Activated T-helper 2 cell treated with anti-CD3 and anti-CD28 coated beads, Interferon-gamma antibody, Interleukin-2, Interleukin-4, amounts not matched to agents 10 μg/mL and 5 μg/mL and 100 μg/mL, durations not matched to agents 14 hours and 24 hours and 36 hours (primary cell): Measurements from ENCODE around the gene BBS9. TPM values are rescaled to one million over a fixed set of nuclear protein-coding genes. Genes with fewer than 3 reads are reported as not detected.
A peak's percentile ranks its signal among the peaks of the same experiment; 100 is the strongest.
"Not testable (repeated sequence)": the region's sequence is repeated elsewhere in the genome, so short reads cannot be mapped to it uniquely, and the experiment has no call there.

Experiments used
- DNase-seq: peaks from one replicate; pipeline ENCODE4 v3.0.0; 2021; ENCODE audit warnings: low spot score
- H3K27ac Mint-ChIP-seq: one replicate; pipeline ENCODE4 v1.8.0; 2021; ENCODE audit warnings: mixed read lengths
- H3K27me3 Mint-ChIP-seq: one replicate; pipeline ENCODE4 v1.8.0; 2021; ENCODE audit warnings: low read depth, mixed read lengths
- H3K36me3 Mint-ChIP-seq: one replicate; pipeline ENCODE4 v1.8.0; 2021; ENCODE audit warnings: low read depth, mixed read lengths
- H3K4me1 Mint-ChIP-seq: one replicate; pipeline ENCODE4 v1.8.0; 2021; ENCODE audit warnings: low read depth, mixed read lengths
- H3K4me3 Mint-ChIP-seq: one replicate; pipeline ENCODE4 v1.8.0; 2021; ENCODE audit warnings: low read depth, mild to moderate bottlenecking, moderate library complexity, mixed read lengths
- H3K9me3 Mint-ChIP-seq: one replicate; pipeline ENCODE4 v1.8.0; 2021; ENCODE audit warnings: mixed read lengths
- intact Hi-C: fragments of 100-400 bp; cut with micrococcal nuclease; formaldehyde crosslinking; loops from one replicate; pipeline ENCODE4 v1.15.1; 2023
- total RNA-seq: library from RNA; stranded (reverse); gene quantifications from 2 replicates; pipeline ENCODE4 v1.2.3, GENCODE V29; 2022

The BBS9 gene
- 4.8 and 6.8 TPM in 2 replicates for total RNA-seq

GRCh38 chr7:33128990-33129805, at the start of gene BBS9:
TSS of gene BBS9 (plus strand) at chr7:33129564. CDS start at chr7:33146253, 16,689 bp downstream.
- H3K36me3 Mint-ChIP-seq, result no peaks in the 10 kb centered on the region
- peak; percentile 89 for DNase-seq
- peaks cover 19% of the 10 kb centered on the region for H3K4me1 Mint-ChIP-seq
- H3K9me3 Mint-ChIP-seq, result no peaks in the 10 kb centered on the region
- peak within 1 kb of the TSS; percentile 83 for H3K27ac Mint-ChIP-seq
- peak within 1 kb of the TSS; percentile 96 for H3K4me3 Mint-ChIP-seq
- no peaks in the 10 kb centered on the region for H3K27me3 Mint-ChIP-seq
- intact Hi-C loops, result loop anchor here (1.0 to 2.0 kb wide), 4 partner anchors 20 to 634 kb away; partner anchors contain the start of genes AVL9 and RP9

DNA sequence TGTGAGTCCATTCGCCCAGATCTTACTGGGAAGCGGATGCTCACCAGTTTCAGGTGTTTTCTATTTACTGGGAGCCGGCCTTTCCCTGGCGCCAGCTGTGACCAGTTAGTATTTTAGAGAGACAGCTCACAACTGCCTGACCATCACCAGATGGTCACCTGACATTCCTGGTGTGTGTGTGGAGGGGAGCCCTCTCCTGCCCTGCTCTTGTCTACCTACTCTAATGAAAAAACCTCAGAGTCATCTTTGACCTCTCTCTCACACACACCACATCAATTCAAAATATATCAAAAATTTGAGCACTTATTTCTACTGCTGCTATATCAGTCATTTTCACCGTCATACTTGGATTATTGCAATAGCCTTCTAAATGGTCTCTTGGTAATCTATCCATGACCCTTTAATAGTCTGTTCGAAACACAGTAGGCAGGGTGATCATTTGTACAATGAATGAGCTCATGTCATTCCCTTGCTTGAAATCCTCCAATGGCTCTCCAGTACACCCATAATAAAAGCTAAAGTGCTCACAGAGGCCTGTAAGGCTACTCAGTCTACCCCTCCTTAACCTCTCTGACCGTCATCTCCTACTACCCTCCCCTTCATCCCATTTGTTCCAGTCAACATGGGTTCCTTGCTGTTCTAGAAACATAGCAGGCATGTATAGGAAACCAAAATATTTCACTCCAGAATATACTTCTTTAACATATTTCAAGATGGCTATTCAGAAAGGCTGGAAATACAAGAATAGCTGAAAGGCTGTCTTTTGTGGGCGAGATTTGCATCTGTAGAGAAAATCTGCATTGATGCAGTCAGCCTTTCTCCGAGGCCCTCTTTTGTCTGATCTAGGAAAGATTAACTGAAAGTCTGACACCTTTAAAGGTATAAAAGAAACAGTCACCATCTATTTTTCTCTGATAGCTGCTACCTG, 49.3 kb upstream of the BBS9 start:
- Mint-ChIP-seq H3K4me1 (peaks cover 7% of the 10 kb centered on the region), H3K27ac (no peak overlapping the region), H3K27me3 (peaks cover 34% of the 10 kb centered on the region), H3K9me3 (no peaks in the 10 kb centered on the region), H3K36me3 (no peaks in the 10 kb centered on the region), H3K4me3 (no peak overlapping the region)
- DNase-seq, result no peak
- intact Hi-C loops, result no loop called here

DNA sequence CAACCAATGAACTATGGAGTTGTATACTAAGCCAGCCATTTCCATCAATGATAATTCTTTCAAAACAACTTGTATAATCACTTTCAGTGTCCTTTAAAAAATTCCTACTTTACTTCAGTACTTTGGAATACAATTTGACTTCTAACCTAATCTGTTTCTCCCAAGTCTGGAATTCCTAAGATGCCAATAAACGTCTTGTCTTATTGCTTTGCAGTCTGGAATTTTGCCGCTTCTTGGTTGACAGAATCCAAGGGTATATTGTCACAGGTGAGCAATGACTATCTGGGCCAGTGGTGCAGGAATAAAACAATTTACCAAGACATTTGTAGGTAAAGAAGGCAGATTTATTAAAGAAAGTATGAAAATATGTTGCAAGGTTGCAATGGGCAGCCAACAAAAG, 42.0 kb upstream of the BBS9 start:
- Mint-ChIP-seq H3K4me3 (no peak overlapping the region), H3K27ac (no peak overlapping the region), H3K4me1 (no peaks in the 10 kb centered on the region), H3K27me3 (peaks cover 6% of the 10 kb centered on the region), H3K9me3 (no peaks in the 10 kb centered on the region), H3K36me3 (peaks cover under 1% of the 10 kb centered on the region)
- intact Hi-C loops, result no loop called here
- no peak for DNase-seq

DNA sequence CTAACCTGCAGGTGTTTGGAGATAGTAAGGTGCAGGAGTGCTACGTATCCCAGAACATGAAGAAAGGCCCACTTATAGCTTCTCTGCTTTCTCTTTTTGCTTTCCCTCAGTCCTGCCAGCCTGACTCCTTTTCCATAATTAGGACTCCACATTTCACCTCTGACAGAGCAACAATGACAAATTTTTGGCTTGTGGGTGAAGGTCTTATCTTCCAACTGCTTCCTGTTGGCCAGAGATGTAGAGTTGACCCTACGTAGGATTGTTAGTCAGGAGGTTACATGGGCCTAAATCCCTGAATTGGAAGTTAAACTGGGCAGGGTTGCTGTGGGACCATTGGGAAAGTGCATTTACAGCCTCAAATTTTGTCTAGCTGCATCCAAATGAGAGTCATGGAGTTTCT, 41.5 kb upstream of the BBS9 start:
- intact Hi-C loops, result no loop called here
- H3K27ac Mint-ChIP-seq, result no peak overlapping the region
- H3K4me1 Mint-ChIP-seq, result no peaks in the 10 kb centered on the region
- H3K27me3 Mint-ChIP-seq, result peaks cover 5% of the 10 kb centered on the region
- no peaks in the 10 kb centered on the region for H3K9me3 Mint-ChIP-seq
- no peak for DNase-seq
- H3K4me3 Mint-ChIP-seq, result no peak overlapping the region
- peaks cover 6% of the 10 kb centered on the region for H3K36me3 Mint-ChIP-seq

- Mint-ChIP-seq H3K4me1 (no peaks in the 10 kb centered on the region), H3K27me3 (peaks cover 3% of the 10 kb centered on the region), H3K27ac (no peak overlapping the region), H3K9me3 (no peaks in the 10 kb centered on the region), H3K4me3 (no peak overlapping the region), H3K36me3 (peaks cover 12% of the 10 kb centered on the region)
- intact Hi-C loops, result no loop called here
- no peak for DNase-seq
Observed at GRCh38 chr7:33089142-33089541, 40.2 kb upstream of the BBS9 start.

DNA sequence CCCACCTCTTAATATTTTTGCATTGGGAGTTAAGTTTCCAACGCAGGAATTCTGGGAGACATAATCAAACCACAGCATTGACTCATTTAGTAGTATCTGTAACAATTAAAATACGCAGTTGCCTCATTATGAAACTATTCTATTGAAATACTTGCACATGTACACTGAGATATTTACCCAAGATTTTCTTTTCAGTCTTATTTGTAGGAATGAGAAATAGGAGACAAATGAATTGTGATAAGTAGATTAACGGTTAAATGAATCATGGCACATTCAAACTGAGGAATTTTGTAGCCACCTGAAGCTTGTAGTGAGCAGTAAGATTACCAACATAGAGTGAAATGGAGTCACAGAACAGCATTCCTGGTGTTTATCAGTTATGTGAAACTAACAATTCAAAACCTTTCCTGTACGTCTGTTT, 38.2 kb upstream of the BBS9 start:
- no peaks in the 10 kb centered on the region for H3K4me1 Mint-ChIP-seq
- DNase-seq, result no peak
- no peak overlapping the region for H3K27ac Mint-ChIP-seq
- intact Hi-C loops, result no loop called here
- H3K4me3 Mint-ChIP-seq, result no peak overlapping the region
- no peaks in the 10 kb centered on the region for H3K9me3 Mint-ChIP-seq
- peaks cover 26% of the 10 kb centered on the region for H3K36me3 Mint-ChIP-seq
- H3K27me3 Mint-ChIP-seq, result no peaks in the 10 kb centered on the region

GRCh38 chr7:33091641-33092191, 37.6 kb upstream of the BBS9 start:
- Mint-ChIP-seq H3K27me3 (no peaks in the 10 kb centered on the region), H3K4me1 (no peaks in the 10 kb centered on the region), H3K9me3 (no peaks in the 10 kb centered on the region), H3K27ac (no peak overlapping the region), H3K36me3 (peaks cover 32% of the 10 kb centered on the region), H3K4me3 (no peak overlapping the region)
- intact Hi-C loops, result no loop called here
- DNase-seq, result no peak

DNA sequence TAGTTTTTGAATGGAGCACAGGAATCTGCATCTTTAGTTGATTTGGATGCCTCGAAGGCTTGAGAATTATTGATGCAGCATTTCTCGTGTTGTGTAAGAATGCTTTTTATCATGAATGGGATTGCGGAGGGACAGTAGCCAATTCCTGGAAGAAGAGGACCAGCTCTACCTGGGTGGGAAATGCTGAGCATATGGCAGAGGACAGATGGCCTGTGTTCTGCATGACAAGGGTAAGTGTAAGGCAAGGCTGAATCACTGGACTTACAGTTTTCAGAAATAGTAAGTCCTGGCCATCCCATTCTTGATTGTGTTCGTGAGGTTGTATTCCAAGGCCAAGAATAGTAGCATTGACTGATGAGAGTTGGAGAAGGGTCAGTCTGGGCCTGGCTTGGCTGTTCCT, 36.1 kb upstream of the BBS9 start:
- H3K4me3 Mint-ChIP-seq, result no peak overlapping the region
- DNase-seq, result no peak
- no peaks in the 10 kb centered on the region for H3K27me3 Mint-ChIP-seq
- no peaks in the 10 kb centered on the region for H3K9me3 Mint-ChIP-seq
- H3K4me1 Mint-ChIP-seq, result no peaks in the 10 kb centered on the region
- peaks cover 45% of the 10 kb centered on the region for H3K36me3 Mint-ChIP-seq
- intact Hi-C loops, result no loop called here
- H3K27ac Mint-ChIP-seq, result no peak overlapping the region

GRCh38 chr7:33094745-33095275, 34.6 kb upstream of the BBS9 start:
- H3K27ac Mint-ChIP-seq, H3K4me3 Mint-ChIP-seq, H3K9me3 Mint-ChIP-seq, intact Hi-C loops, DNase-seq, H3K27me3 Mint-ChIP-seq, H3K4me1 Mint-ChIP-seq: not testable (repeated sequence)
- peaks cover 59% of the 10 kb centered on the region for H3K36me3 Mint-ChIP-seq

- no peak for DNase-seq
- no peak overlapping the region for H3K4me3 Mint-ChIP-seq
- peaks cover 5% of the 10 kb centered on the region for H3K4me1 Mint-ChIP-seq
- H3K9me3 Mint-ChIP-seq, result no peaks in the 10 kb centered on the region
- intact Hi-C loops, result no loop called here
- peaks cover 60% of the 10 kb centered on the region for H3K36me3 Mint-ChIP-seq
- H3K27ac Mint-ChIP-seq, result peak overlapping the region; percentile 28
- H3K27me3 Mint-ChIP-seq, result no peaks in the 10 kb centered on the region
Observed at GRCh38 chr7:33099154-33099940, 30.0 kb upstream of the BBS9 start.

DNA sequence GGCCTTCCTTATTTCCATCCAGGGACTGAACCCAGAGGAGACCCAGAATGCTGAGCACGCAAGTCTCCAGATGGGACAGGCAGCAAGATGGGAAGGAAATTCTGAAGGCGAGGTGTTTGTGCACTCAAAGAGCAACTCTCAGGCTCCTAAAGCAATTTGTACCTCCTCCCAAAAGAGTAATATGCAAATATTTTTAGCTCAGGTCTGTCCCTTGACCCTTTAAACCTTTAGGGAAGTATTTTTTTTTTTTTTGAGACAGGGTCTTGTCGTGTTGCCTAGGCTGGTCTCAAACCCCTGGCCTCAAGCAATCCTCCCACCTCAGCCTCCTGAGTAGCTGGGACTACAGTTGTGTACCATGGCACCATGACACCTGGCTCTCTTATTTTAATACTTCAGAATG, 28.6 kb upstream of the BBS9 start:
- Mint-ChIP-seq H3K4me1 (peaks cover 5% of the 10 kb centered on the region), H3K9me3 (no peaks in the 10 kb centered on the region), H3K27me3 (no peaks in the 10 kb centered on the region), H3K4me3 (no peak overlapping the region), H3K36me3 (peaks cover 51% of the 10 kb centered on the region), H3K27ac (no peak overlapping the region)
- DNase-seq, result no peak
- intact Hi-C loops, result loop anchor here (10.0 kb wide), 1 partner anchor 336 kb away; no protein-coding TSS in a partner anchor

DNA sequence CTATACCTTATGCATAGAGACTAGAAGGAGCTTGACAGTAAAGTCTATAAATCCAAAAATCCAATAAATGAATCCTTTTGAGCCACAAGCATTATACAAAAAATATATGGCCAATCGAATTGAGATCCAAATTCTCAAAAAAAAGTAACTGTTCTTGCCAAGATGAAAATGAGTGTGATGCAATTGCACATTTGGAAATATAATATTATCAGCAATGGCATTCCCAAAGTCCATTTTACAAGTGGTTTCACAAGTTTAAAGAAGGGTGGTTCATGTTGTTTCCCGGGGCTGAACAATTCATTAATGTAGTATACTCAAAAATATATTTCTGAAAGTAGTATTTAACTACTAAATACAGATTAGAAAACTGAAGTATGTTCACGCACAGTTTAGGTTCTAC, 27.5 kb upstream of the BBS9 start:
- peaks cover 40% of the 10 kb centered on the region for H3K36me3 Mint-ChIP-seq
- no peaks in the 10 kb centered on the region for H3K27me3 Mint-ChIP-seq
- H3K9me3 Mint-ChIP-seq, result no peaks in the 10 kb centered on the region
- H3K4me1 Mint-ChIP-seq, result peaks cover 10% of the 10 kb centered on the region
- no peak overlapping the region for H3K27ac Mint-ChIP-seq
- intact Hi-C loops, result loop anchor here (10.0 kb wide), 1 partner anchor 337 kb away; no protein-coding TSS in a partner anchor
- H3K4me3 Mint-ChIP-seq, result no peak overlapping the region
- DNase-seq, result no peak
